Stimulated activated CD8-positive, alpha-beta memory T cell treated with anti-CD3 and anti-CD28 coated beads, Interleukin-4, amount 100 ng/mL, for 48 hours (primary cell): ENCODE data around the gene EIF1AD.

Source experiments
- DNase-seq: peaks from one replicate; pipeline ENCODE4 v3.0.0-alpha.2; 2020

Gene EIF1AD

DNA sequence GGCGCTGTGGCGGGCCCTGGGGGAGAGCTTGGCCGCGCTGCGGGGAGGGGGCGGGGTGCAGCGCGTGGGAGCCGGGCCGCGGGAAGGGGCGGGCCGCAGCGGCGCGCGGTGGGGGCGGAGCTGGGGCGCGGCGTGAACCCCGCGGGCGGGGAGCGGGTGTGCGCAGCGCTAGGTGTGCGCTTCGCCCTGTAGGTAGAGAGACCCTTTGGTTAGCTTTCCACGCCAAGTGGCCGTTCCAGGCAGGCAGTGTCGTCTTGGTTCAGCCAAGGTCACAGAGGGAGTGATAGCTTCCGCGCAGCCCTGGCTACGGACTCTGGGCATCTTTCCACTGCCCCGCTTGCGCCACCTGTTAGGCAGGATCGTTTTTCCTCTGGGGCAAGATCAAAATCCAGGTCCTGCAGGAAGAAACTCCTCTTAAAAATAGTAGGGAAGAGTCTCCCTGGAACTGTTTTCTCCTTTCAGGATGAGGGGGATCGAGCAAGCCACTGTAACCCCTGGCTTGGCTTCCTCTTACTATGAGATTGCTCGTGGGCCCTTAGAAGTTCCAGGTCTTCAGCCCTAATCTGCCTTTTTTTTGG is 780 bp upstream of the EIF1AD start:
- no peak for DNase-seq

DNA sequence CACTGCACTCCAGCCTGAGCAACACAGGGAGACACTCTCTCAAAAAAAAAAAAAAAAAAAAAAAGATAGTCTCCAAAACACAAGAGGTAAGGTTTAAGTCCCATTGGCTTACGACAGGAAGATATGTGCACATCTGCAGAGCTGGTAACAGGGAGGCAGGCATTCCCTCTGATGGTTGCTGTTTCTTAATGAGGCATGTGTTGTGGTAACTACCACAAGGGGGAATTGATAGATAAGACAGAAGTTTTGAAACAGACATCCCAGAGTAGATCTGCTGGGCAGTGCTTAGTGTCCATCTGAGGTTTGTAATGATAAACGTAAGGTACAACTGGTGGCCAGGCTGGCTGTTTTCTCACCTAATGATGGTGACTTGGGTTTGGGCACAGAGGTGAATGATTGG is 4.7 kb downstream of the EIF1AD start:
- DNase-seq: no peak

DNA sequence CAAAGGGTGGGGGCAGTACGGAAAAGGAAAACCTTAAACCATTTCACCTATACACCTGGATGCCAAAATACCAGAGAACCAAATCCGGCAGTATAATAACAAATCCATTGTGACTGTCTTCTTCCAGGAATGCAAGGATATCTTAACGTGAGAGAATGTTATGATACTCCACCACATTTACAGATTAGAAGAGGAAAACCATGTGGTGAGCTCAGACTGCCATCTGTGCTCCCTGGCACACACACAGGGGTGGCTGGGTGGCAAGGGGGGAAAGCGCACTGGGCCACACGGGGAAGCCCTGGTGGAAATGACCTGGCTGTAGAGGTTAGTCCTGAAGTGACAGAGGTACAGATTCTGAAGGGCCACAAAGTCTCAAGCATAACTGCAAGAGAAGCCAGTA is 9.9 kb downstream of the EIF1AD start:
- DNase-seq: no peak

DNA sequence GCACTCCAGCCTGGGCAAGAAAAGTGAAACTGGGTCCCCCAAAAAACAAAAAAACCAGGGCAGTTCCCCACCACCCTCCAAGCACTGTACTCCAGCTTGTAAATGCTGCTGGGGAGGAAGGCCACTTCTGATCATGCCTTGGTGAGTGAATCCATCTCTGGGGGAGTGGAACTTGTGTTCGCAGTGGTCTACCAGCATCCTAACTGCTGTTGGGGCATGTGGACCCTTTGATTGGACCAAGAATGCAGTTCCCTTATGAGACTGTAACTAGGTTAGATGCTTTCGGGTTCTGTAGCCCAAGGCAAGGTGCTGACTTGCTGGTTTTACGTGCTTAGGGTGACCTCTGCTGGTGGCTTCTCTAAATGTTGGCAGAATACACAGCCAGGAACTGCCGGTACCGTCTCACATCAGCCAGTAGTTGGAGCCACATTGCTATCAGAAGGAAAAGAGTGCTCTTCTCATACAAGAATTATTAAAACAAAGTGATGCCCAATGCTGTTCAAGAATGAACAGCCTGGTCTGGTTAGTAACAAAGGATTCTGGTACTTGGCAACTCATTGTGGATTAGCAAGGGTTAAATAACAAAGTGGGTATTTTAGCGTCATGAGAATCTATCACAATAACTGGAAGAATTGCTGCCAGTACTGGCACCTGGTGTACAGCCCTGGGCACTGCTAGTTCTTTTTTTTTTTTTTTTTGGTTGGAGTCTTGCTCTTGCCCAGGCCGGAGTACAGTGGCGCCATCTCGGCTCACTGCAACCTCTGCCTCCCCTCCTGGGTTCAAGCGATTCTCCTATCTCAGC is 13.0 kb downstream of the EIF1AD start:
- peak; percentile 91 for DNase-seq

DNA sequence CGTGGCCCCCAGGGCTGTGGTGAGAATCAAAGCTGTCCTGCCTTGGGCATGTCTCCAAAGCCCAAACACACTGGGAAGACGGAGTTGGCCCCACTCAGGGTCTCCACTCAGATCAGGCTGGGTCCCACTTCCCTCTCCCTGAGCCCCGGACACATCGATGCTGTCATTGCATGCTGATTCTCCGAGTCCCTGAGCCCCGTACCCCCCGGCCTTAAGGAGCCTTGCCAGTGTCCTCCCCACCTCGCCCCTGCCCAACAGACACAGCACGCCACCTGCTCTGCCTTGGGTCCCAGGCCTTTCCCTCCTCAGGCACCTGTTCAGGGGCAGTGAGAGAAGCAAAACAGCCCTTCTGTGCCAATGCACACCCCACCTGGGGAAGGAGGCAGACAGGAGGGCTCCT is 14.6 kb downstream of the EIF1AD start:
- no peak for DNase-seq

DNA sequence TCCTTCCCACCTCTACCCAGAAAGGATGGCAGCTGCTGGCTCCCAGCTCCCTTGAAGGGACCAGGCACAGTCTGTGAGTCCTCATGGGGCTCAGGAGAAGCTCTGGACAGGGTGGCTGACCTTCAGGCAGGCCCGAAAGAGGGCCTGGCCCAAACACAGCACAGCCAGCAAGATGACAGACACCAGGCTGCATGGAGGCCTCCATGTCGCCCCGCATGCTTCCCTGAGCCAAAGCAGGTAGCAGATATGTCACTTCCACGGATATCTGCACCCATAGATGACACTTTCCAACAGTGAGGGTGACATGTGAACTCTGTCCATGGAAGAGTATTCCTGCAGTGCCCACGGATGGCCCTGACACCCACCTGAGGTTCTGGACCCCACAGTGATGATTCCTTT is 18.4 kb downstream of the EIF1AD start:
- no peak for DNase-seq

DNA sequence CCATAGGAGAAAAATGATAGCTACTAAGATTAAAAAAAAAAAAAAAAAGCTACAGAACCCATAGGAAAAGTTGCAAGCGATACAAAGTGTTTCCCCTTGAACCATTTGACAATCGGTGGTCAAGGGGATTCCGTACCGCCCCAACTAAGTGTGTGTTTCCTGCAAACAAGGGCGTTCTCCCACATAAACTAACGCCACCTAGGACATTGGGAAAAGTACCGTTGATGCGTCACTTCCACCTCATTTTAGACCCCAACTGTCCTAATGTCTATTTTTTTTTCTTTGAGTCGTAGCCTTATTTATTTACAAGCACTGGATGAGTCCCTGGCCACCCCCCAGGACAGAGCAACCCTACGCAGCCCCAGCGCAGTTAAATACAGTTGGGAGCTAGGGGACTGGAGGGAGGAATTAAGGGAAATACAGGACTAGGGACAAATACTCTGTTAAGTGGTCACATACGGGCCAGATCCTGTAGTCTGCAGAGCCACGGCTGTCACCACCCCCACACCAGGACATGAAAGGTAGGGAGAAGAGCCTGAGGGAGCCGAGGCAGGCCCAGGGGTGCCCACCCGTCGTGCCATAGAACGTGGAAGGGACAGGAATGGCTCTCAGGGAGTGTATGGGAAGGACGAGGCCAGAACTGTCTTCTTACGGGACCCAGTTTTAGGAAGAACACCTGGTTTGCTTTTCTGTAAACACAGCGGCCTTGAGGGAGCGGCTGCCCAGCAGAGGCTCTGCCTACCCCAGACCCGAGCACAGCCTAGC is 19.0 kb downstream of the EIF1AD start:
- no peak for DNase-seq

DNA sequence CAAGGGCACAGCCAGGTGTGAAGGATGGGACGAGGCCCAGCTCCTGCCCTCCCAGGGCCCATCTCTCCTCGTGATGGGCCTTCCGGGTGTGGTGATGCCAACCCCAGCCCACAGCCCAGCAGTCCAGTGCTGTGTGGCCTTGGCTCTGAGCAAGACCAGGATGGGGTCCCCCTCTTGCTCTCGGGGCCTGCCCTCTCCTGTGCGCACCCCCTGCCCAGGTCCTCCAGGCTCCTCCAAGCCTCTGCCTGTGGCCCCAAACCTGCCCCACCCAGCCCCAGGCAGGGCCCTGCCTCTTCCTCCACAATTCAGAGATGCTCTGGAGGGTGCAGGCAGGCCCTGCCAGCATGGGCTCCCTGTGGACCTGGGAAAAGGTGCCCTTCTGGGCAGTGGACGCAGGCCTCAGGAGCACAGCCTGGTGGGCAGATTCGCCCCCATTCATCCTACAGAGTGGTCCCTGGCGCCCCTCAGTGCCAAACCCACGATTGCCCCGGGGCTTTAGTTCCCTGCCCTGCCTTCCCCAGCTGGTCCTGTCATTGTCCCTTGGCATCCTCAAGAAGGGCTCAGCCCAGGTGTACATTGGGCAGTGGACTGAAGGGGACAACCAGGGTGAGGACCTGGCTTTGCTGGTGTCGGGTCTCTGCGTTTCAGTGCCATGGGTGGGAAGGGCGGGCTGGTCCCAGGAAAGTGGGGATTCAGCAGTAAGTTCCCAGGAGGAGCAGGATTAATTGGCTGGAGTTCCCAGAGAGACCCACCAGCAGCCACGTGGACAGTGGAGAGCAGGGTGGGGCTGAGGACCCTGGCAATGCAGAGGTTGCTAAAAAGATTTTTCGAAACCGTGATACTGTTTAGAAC is 19.8 kb downstream of the EIF1AD start:
- DNase-seq: no peak

DNA sequence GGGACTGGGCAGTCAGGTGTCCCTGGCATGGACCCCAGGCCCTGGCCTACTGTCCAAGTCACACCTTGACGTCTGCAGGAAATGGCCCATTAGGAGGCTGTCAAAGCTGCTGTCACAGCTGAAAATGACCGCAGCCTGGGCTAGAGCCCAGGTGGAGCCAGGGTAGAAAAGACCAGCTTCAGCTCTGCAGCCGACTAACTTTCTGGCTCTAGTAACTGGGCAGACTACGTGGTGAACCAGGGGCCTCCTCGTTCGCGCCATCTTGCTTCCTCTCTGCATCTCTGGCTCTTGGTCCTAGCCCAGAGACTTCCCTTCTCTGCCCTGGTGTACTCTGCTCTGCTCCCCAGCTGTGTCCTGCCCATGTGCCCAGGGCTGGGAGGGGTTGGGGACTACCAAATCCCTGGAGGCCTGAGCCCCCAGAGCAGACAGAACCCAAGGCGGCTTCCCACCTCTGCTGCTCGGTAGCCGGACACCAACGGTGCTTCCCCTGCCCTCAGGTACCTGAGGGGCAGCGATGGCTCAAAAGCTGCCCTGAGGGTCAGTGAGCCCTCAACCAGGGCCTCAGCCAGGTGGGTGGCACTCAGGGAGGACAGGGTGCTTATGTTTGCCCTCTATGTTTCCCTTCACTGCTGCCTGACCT is 20.7 kb downstream of the EIF1AD start:
- no peak for DNase-seq

DNA sequence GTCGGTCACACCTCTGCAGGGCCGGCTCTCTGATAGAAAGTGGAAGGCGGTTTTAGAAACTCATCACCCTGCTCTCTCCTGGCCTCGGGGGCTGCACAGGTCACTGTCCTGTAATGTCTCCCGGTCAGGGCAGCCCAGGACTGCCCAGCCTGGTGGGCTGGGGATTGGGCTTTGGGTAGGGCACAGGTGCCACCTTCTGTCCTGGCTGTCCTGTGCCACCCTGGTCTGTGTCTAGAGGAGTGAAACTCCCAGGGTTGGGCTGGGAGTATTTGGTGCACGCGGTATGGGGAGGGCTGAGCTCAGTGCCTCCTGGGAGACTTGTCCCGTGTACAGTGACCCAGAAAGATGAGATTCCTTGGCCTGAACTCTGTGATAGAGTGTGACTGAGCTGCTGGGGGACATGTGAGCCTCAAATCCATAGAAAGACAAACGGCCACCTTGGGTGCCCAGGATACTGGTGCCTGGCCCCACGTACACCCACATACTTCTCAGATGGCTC is 22.6 kb downstream of the EIF1AD start:
- no peak for DNase-seq

DNA sequence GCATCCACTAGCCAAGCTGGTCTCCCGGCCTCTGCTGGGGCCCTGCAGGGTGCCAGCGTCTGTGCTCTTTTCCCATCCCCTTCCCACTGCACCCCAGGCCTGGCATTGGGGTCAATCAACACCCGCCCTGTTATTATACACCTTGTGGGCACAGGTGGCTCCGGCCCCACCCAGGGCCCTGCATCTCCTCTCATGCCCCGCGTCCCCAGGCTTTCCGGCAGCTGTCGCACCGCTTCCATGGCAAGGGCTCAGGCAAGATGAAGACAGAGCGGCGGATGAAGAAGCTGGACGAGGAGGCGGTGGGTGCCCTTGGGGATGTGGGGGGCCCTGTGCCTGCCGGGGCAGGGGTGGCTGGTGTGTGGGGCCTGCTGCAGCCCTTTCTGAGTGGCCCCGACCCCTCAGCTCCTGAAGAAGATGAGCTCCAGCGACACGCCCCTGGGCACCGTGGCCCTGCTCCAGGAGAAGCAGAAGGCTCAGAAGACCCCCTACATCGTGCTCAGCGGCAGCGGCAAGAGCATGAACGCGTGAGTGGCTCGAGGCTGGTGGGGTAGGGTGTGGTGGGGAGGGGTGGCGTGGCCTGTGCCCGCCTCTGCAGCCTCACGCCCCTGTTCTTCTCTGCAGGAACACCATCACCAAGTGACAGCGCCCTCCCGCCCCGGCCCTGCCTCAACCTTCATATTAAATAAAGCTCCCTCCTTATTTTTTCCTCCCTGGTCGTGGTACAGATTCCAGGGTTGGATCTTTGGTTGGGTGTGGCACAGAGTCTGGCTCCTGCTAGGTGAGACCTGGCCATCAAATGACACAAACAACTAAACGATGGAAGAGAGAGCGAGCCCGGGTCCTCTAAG is 23.3 kb downstream of the EIF1AD start:
- DNase-seq: no peak

DNA sequence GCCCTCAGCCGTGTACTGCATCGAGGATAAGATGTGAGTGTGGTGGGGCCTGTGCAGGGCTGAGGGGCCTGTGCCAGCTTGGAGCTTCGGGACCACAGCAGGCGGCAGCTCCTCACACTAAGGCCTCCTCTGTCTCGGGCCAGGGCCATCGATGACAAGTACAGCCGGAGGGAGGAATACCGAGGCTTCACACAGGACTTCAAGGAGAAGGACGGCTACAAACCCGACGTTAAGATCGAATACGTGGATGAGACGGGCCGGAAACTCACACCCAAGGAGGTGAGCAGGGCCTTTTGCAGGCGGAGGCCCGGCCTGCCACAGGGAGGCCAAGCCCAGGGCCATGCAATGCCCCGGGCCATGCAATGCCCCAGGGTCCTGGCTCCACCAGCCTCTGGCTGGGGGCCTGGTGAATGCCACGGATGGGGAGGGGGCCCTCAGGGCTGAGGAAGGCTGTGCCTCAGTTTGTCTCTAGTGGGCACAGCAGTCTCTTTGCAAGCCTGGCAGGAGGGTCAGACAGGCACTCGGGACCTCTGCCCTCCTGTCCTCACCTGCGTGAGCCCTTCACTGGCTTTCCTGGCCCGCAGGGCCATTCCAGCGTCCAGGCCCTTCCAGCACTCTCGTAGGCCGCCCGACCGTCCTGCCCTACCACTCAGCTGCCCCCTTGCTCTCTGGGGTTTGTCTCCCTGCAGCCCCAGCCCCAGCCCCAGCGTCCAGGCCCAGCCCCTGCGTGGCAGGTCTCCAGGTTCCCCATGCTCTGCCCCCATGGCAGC is 24.2 kb downstream of the EIF1AD start:
- DNase-seq: no peak

DNA sequence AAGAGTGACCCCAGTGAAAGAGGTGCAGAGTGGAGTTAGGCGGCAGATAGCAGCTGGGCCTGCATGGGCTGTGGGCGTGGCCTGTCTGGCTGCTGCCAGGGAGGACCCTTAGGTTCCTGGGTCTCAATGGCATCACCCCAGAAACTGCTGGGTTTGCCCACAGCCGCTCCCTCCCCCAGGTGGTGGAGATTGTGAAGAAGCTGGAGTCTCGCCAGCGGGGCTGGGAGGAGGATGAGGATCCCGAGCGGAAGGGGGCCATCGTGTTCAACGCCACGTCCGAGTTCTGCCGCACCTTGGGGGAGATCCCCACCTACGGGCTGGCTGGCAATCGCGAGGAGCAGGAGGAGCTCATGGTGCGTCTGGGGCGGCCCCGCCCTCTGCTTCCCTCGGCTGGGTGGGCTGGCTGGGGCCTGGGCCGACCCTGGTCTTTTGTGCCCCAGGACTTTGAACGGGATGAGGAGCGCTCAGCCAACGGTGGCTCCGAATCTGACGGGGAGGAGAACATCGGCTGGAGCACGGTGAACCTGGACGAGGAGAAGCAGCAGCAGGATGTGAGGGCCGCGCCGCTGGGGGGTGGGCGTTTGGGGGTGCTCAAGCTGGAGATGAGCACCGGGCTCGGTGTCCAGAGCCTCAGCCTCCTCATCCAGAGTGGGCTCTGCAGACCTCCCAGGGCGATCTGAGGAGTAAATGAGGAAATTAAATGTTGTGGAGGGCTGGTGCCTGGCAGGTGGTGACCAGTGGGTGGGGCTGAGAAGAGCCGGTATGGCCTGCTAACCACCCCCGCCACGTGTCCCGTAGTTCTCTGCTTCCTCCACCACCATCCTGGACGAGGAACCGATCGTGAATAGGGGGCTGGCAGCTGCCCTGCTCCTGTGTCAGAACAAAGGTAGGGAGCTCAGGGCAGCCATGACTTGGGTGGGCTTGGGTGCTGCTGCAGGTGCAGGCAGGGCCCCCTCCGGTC is 25.5 kb downstream of the EIF1AD start:
- DNase-seq: no peak

DNA sequence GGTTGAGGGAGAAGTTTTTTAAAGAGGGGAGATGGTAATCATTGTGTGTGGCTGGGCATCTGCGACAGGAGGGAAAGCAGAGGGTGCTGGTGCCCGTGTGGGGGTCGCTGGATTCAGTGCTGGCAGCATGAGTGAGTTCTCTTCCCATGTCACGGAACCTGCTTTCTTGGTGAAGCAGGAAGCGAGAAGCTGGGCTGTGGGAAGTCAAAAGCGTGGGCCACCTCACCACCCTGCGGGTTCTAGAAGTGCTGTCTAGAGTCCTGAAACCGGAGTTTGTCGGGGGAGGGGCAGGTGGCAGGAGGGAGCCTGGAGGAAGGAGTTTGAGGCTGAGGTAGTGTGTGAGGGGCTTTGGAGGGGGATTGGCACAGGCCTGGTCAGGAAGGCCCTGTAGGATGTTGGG is 26.2 kb downstream of the EIF1AD start:
- no peak for DNase-seq

DNA sequence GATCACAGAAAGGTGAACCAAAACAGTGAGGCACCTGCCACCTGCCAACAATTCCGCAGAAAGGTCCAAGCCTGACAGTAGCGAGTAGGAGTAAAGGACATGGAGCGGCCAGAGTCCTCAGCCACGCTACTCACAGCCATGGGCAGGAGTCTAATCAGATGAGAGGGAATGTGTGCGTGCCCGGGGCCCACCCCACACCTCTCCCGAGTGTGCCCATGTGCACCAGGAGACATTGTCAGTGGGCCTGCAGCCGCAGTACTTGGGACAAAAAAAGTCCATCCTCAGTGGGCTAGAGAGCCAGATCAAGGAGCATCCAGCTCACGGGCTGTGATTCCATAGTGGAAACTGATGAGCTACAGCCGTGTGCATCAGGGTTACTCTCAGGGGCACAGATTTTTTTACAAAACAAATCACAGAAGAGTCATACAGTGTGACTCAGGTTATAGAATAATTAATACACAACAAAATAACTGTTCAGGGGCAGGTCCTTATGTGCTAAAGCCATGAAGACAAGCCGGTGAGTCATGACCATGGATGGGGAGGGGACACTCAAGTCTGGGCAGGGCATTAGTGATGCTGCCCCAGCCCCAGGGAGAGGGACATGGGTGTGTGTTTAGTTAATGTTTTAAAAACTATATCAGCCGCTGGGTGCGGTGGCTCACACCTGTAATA is 28.4 kb downstream of the EIF1AD start:
- DNase-seq: no peak

DNA sequence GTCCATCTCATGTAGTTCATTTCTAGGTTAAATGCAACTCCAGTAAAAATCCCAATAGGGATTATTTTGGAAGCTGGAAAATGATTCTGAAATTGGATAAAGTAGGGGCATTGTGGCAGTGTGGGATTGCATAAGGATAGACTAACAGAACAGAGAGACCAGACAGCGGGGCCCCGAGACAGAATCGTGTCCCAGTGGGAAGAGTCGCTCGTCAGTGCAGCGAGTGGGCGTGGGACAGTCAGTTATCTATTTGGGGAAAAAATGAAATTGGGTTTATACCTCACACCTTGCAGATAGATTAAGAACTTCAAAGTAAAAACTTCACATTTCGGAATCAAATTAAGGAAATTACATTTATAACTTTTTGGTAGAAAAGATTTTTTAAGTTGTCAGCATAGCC is 29.8 kb downstream of the EIF1AD start:
- DNase-seq: no peak

DNA sequence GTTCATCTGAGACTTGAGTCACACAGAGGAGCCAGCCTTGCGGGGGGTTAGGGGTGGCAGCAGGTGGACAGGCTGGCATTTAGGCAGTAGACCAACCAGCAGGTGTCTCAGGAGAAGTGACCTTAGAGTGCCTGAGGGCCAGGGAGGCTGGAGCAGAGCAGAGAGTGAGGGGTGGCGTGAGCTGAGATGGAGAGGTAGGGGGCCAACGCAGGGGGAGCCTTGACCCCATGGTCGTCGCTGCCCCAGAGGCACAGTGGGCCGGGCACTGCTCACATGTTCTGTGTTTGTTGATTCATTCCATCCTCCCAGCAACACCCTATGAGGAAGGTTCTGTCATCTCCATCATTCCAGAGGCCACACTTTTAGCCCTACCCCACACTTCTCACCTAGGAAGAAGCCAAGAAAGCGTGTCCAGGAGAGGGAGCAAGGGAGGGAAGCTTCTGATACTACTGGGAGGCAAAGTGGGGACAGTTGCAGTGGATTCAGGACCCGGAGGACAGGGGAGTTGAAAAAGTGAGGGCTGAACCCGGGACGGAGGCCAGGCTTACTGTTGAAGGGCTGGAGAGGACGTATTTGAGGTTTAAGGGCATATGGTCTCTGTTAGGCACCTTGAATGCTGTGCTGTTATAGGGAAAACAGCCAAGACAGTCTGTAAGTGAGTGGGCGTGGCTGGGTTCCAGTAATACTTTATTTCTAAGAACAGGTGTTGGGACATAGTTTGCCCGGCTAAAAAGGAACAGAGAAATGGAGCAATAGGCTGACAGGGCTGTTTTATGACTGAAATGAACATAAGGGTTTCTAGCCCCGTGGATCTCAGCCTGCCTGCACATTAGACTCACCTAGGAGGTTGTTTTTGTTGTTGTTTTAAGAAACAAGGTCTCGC is 33.1 kb downstream of the EIF1AD start:
- no peak for DNase-seq
